Heart left ventricle (tissue), 13 donors: ENCODE results near the gene DUSP1.
"Not testable (repeated sequence)": the region's sequence is repeated elsewhere in the genome, so short reads cannot be mapped to it uniquely, and the experiment has no call there.

Source experiments
- POLR2A ChIP-seq, 2 donors: fragments of 450-650 bp; IDR thresholded peaks; one replicate each; pipeline ENCODE4 v1.6.1; 2017; ENCODE audit warnings: antibody characterized with exemption in 2 of 2, mild to moderate bottlenecking in 2 of 2, moderate library complexity in 2 of 2
- TF ChIP-seq, protein P1 (sequence below), 12 donors: fragments of 200-600 bp; sonication (generic) in 4 of 12; IDR thresholded peaks; one replicate each; pipeline versions ENCODE4 v1.5.0 to v1.8.0; 2018 to 2022; ENCODE audit warnings: antibody characterized with exemption in 12 of 12, mild to moderate bottlenecking in 5 of 12
- donor health status: ischemic (EF 13 %, LVEDD 7.1; RV severe dilation, severe dysfunction).
- donor health status: DM: no; HTN: yes; CAD: no.
- donor health status: DM: no; HTN: no; CAD: no.
- donor health status: ischemic (EF 25% LVEDD 6.9; RV normal size, moderate dysfunction).
- donor health status: ischemic (EF 25% LVEDD 5.7; RV mildly dilated, moderate dysfunction).
- donor health status: ischemic (EF 35%, LVEDD 5.7; RV mildly dilated, moderate dysfunction).
- donor health status: nonischemic (EF 11% LVEDD 7.7; RV severe dilation, severe dysfunction).
- donor health status: DM: yes; HTN: yes; CAD: no.
- donor health status: PGD.
- donor health status: ischemic (EF 29% LVEDD 5.4; RV normal size, mild dysfunction).
- donor health status: nonischemic (EF 23%, LVEDD 6.1; RV moderate dilation, normal function).

DNA sequence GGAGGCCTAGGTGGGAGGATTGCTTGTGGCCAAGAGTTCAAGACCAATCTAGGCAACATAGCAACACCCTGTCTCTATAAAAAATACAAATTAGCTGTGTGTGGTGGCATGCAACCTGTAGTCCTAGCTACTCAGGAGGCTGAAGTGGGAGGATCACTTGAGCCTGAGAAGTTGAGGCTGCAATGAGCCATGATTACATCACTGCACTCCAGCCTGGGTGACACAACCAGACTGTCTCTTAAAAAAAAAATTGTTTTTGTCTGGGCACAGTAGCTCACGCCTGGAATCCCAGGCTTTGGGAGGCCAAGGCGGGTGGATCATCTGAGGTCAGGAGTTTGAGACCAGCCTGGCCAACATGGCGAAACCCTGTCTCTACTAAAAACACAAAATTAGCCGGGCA lies 40.0 kb upstream of the DUSP1 start:
- TF ChIP-seq, protein P1, sequence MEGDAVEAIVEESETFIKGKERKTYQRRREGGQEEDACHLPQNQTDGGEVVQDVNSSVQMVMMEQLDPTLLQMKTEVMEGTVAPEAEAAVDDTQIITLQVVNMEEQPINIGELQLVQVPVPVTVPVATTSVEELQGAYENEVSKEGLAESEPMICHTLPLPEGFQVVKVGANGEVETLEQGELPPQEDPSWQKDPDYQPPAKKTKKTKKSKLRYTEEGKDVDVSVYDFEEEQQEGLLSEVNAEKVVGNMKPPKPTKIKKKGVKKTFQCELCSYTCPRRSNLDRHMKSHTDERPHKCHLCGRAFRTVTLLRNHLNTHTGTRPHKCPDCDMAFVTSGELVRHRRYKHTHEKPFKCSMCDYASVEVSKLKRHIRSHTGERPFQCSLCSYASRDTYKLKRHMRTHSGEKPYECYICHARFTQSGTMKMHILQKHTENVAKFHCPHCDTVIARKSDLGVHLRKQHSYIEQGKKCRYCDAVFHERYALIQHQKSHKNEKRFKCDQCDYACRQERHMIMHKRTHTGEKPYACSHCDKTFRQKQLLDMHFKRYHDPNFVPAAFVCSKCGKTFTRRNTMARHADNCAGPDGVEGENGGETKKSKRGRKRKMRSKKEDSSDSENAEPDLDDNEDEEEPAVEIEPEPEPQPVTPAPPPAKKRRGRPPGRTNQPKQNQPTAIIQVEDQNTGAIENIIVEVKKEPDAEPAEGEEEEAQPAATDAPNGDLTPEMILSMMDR (IDR thresholded peaks at IDR 0.05), result not testable (repeated sequence)
- not testable (repeated sequence) for TF ChIP-seq POLR2A (IDR thresholded peaks at IDR 0.05)
